Kidney tubule cell (primary cell): Measurements from ENCODE around the gene KCNG2.

Experiments
- DNase-seq: peaks from one replicate; pipeline ENCODE4 v3.0.0-alpha.2; 2018; ENCODE audit warnings: low spot score

KCNG2 gene

DNA sequence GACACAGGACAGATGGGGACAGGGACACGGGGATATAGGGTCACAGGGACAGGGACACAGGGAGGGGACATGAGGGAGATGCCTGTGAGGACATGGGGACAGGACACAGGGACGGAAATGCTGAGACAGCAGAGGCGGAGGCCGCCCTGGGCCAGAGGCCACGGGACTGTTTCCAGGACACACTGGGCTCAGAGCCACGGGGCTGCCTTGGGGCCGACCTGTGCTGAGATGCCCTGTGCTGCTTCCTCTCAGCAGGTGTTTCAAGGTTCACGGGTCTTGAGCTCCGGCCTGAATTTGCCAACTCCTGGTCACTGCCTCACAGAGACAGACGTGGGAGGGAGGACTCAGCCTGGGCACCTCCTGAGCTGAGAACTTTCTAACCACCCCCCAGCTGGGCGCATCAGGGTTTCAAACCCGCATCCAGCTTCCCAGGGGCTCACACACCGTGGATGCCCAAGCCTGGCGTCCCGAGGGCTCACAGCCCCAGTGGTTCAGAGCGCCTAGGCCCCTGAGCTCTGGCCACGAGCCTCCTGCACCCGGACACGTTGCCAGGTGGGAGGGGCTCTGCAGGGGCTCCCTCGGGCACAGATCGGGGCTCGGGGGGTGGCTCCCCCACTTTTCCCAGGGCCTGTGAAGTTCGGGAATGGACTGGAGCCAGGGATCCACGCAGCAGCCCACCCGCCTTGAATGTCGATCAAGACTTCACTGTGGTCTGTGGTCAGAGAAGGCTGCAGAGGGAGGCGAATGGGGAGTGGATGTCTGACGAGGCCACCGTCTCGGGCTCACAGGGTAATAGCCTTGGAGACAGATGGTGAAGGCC lies 89.7 kb downstream of the KCNG2 start:
- no peak for DNase-seq

DNA sequence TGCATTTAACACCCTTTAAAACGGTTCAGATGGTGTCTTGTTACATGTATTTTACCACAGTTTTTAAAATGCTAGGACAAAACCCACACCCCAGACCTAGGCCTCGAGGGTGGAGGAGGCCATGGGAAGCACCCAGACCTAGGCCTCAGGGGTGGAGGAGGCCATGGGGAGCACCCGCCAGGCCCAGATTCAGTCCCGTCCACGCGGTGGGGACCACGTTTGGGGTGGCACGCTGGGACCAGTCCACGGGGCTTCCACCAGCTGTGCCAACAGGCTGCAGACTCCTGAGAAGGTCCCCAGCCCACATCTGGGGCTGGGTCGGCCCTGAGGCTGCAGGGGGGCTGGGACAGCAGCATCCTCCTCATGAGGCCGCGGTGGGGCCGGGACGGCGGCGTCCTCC lies 90.3 kb downstream of the KCNG2 start:
- DNase-seq = no peak

DNA sequence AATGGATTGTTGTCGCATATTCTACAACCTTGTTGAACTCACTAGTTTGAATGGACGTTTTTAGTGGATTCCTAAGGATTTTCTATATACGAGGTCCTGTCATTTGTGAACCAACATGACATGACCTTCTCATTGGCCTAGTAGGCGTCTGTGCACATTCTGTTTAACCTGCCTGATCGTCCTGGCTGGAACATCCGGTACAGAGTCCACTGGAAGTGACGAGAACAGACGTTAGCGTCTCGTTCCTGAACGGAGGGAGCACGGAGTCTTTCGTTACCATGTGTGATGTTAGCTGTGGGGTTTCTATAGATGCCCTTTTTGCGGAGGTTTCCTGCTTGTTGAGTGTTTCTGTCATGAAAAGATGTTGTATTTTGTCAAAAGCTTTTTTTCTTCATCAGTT lies 91.8 kb downstream of the KCNG2 start:
- no peak for DNase-seq

DNA sequence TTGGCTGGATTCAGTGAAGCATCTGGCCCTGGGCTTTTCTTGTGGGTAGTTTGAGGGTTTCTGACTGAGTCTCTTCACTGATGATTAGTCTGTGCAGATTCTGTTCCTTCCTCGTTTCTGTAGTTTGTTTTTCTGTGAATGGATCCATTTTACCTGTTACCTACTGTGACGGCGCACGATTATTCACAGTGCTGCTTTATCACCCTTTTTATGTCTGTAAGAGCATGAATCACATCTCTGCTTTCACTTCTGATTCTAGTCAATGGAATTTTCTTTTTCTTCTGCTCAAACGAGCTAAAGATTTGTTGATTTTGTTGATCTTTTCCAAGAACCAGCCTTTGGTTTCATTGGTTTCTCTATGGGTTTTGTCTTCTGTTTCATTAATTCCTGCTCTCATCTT lies 92.9 kb downstream of the KCNG2 start:
- DNase-seq = no peak

DNA sequence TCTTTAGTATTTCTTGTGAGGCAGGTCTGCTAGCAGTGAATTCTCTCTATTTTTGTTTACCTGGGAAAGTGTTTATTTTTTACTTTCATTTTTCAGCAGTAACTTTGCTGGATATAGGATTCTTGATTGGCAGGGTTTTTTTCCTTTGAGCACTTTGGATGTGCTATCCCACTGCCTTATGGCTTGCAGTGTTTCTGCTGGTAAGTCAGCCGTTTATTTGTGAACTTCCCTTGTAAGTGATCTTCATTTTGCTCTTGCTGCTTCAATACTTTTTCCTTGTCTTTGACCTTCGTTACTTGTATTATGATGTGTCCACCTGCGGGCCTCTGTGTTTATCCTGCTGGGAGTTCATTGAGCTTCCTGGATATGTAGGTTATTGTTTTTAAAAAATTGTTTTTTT lies 99.0 kb downstream of the KCNG2 start:
- no peak for DNase-seq

DNA sequence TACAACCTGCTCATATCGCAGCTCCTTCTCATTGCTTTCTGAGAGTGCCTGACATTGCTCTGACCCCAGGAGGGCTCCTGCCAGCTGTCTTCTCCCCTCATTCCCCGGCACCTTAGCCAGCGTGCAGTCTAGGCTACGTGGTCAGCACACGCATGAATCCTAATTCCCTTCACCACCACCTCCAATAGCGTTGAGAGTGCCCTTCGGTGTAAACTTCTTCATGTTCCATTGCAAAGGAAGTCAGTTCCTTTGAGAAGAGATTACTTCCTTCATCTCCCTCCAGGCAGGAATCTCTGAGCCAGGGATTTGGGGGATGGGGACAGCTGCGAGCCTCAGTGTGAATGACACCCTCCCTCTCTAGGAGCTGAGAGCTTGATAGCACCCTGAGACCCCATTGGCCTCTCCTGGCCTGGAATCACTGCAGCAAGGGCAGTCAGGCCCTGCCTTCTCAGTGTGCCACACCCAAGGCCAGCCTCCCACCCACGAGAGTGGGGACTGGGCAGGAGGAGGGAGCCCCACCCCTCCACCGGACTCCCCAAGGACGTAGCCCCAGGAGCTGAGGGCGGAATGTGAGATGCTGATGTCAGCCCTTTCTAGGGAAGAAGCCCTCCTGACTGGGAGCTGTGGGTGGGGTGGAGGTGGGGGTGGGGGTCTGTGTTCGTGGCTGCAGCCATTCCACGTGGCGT lies 100.3 kb downstream of the KCNG2 start:
- DNase-seq = no peak

DNA sequence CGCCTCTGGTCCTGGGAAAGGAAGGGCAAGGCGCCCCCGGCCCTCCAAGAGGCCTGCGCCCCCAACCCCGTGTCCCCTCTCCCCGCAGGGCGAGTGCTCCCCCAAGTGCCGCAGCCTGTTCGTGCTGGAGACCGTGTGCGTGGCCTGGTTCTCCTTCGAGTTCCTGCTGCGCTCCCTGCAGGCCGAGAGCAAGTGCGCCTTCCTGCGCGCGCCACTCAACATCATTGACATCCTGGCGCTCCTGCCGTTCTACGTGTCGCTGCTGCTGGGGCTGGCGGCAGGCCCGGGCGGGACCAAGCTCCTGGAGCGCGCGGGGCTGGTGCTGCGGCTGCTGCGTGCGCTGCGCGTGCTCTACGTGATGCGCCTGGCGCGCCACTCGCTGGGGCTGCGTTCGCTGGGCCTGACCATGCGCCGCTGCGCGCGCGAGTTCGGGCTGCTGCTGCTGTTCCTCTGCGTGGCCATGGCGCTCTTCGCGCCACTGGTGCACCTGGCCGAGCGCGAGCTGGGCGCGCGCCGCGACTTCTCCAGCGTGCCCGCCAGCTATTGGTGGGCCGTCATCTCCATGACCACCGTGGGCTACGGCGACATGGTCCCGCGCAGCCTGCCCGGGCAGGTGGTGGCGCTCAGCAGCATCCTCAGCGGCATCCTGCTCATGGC lies 101.3 kb downstream of the KCNG2 start:
- no peak for DNase-seq

DNA sequence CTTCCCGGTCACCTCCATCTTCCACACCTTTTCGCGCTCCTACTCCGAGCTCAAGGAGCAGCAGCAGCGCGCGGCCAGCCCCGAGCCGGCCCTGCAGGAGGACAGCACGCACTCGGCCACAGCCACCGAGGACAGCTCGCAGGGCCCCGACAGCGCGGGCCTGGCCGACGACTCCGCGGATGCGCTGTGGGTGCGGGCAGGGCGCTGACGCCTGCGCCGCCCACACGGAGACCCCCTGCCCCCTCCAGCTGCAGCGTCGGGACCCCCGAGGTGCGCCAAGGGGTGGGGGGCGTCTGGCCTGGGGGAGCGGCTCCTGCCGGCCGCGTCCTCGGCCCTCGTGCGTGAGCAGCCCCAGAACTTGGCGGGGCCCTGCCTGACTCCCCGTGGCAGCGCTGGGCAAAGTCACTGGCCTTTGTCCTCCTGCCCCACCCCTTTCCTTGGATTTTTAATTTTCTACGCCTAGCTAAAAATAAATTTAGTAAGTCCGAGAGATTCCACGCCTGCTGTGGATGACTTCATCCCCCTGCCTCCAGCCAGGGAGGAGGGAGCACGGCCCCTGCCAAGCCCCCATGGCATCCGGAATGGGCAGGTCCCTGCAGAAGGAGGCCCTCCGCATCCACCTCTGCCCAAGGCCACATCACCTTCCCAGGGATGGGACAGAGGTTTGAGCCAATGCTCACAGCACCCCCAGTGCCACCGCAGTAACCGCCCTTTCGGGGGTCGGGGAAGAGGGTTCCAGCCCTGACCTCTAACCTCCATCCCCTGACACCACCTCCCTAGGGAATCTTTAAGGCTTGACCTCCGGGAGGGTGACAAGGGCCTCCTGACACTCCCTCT lies 102.1 kb downstream of the KCNG2 start:
- no peak for DNase-seq

DNA sequence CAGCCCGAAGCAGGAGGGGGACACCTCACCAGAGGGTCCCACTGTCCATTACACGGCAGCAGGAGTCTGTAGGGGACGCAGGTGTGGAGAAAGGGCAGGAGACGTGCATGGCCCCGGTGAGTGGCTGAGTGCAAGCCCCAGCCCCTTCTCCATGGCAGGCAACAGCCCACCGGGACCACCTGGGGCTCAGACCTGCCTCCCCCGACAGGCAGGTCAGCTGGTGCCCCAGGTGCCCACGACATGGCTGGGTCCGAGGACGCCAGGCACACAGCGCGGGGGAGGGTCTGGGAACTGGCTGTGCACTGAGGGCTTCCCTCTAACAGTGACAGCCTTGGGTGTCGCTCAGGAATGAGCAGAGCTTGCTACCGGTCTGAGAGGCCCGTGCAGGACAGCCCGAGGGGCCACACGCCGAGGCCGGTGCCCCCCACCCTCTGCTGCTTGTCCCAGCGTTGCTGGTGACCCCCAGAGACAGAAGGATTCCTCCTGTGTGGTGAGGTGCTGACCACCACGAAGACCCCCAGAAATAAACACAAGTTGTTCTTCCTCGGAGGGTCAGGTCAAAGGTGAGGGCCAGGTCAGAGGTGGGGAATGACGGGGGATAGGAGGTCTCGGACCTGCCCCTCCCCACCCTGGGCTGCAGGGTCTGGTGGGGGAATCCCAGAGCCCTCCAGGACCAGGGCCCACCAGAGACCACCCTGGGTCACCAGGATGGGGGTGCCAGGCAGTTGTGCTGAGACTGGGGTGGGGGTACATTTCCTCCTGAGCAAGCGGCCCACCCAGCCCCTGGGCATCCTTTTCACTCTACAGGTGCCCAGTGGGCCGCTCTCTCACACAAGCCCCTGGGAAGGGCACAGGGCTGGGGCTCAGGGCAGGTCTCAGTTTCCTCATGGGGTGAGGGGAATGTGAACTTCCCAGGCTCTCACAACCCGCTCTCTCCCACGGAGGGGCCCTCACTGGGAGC lies 103.2 kb downstream of the KCNG2 start:
- no peak for DNase-seq

DNA sequence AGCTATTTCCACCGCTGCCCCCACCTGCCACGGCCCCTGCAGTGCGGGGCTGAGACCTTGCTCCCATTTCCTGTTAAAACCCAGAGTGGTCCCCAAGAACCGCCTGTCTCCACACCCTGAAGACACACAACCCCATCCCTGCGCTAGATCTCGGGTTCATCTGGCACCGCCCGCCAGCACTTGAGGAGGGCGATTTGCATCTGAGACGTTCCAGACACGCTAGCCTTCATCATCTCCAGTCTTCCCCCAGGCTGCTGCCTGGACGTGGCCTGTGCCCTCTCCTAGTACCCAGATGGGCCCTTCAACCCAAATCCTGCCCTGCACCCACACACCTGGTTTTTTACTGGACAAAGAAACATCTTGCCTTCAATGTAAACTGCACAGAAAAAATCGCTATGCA lies 103.9 kb downstream of the KCNG2 start:
- DNase-seq = no peak

DNA sequence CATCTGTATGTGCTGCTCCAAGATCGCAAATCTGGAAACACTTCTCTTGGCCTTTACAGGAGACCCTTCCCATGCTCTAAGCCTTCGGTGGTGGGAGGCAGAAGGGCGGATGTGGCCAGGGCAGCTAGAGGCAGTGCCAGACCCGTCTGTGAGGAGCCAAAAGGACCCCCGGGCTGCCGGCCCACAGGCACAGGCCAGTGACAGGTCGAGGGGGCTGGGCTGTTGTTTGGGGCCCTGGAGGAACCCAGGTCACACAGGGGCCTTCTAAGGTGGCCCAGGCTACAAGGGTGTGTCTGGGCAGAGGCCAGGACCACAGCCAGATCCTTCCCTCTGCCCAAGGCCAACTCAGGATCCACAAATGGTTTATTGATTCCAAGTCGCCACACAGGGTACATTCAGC lies 104.3 kb downstream of the KCNG2 start:
- DNase-seq = no peak

DNA sequence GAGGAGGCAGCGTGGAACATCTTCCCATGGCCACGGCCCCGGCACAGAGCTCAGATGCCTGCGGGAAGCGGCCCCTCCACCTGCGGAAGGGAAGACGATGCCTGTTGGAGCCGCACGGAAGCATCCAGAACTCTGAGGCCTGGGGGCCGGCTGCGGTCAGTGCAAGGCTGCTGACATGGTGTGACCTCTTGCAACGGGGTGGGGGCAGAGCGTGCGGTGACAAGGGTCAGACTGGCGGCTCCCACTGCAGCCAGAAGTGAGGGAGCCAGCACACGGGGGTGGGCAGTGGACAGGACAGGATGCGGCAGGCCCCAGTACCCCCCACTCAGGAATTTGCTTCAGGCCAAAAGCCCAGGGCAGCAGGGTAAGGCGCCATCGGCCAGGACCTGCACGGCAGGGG lies 104.9 kb downstream of the KCNG2 start:
- DNase-seq = no peak

DNA sequence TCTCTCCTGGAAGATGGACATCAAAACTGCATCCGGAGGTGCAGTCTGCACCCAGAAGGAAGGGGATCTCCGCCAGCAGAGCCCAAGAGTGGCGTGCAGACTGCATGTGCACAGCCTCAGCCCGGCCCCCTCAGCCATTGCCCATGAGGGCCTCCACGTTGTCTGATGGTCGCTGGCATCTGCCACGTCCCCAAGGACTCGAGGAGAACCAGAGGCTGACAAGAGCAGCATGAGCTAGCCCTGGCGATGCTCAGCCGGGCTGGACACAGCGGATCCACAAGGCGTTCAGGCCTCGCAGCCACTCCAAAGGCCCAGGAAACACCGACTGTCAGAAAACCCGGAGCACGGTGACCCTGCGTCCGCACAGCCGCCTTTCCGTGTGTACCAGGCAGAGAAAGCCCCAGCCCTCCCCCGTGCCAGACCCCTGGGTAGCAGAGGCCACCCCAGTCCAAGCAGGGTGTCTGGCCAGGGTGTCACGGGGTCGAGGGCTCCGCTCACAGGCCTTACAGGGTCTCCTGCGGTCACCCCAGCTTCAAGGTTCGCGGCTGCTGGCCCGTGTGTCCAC lies 105.4 kb downstream of the KCNG2 start:
- no peak for DNase-seq

DNA sequence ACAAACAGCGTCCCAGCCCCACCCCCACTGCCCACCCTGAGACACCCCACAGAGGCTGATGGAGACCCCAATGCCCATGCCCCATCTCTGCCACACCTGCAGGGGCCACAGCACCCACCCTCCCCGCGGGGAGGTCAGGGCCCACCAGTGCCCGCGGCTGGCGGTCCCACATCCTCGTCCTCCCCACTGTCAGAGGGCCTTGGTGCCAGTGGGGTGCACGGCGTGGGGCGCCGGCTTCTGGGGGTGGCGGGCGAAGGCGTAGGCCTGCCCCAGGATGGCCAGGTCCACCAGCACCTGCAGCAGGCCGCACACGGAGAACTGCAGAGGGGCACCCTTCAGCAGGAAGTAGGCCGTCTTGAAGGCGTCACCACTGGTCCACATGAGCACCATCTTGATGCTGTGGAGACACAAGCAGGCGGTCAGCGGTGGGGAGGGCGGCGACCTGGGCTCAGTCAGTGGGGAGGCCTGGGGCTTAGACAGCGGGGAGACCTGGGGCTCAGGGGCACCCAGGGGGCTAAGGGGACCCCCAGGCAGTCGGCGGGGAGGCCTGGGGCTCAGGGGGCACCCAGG lies 106.1 kb downstream of the KCNG2 start:
- no peak for DNase-seq

DNA sequence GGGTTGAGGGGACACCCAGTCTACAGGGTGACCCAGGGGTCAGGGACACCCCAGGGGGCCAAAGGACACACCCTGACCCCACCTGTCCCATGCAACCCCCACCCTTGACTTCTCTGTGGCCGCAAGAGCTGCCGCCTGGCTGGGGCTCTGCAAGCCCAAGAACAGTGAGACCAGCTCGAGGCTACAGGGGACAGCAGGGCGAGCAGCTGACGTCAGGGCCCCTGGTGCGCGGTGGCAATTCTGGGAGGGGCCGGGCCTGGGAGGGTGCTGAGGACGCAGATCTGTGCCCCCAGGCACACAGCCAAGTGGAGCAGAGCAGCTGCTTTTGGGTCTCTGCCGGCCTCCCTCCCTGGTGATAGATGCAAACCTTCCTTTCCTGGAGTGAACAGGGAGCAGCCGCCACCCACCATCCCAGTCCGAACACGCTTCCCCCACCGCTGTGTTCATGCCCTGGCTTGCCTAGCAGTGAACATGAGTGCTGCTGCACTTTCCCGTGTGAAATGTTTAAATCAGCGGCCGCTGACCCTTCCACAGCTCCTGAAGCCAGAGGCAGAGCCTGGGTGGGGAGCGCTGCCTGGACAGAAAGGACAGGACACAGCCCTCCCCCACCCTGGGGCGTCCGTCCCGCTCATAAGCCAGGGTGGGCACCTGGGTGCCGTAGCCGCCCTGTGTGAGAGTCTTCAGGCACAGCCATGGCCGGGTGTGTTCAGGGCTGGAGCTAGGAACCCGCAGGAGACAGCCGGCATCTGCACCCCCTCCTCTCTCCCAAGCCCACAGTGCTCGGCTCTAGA lies 106.8 kb downstream of the KCNG2 start:
- no peak for DNase-seq

DNA sequence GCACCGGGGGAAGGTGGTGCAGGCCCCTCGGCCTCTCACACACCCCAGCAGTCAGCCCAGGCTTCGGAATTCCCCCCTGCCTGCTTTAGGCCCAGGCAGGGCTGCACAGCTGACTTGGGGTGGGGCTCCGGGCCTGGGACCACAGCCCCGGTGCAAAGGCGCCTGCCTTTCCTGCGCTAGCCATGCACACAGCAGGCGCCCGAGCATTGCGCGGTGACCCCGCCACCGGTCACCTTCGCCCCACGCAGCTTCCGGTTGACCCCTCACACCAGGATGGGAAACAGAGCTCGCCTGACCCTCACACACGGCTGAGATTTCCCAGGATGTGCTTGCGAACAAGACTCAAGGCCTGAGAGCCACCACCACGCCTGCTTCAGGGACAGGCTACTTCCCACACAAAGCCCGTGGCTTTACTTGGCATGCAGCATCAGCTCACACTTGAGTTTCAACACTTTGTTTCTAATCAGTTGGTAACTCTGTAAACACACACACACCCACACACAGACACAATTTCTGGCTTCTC lies 107.7 kb downstream of the KCNG2 start:
- no peak for DNase-seq

DNA sequence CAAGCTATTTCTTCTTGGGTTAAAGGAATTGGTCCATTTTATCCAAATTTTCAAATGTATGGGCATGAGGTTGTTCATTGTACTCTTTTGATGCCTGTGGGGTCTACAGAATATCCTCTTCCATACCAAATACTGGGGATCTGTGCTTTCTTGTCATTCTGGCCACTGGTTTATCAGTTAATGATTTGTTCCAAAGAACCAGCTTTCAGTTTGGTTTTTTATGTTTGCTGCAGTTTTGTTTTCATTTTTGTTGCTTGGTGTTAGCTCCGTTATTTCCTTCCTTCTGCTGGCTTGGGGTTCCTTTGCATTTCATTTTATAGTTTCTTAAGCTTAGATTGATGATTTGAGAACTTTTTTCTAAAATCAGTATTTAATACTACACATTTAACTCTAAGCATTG lies 108.3 kb downstream of the KCNG2 start:
- DNase-seq = no peak

DNA sequence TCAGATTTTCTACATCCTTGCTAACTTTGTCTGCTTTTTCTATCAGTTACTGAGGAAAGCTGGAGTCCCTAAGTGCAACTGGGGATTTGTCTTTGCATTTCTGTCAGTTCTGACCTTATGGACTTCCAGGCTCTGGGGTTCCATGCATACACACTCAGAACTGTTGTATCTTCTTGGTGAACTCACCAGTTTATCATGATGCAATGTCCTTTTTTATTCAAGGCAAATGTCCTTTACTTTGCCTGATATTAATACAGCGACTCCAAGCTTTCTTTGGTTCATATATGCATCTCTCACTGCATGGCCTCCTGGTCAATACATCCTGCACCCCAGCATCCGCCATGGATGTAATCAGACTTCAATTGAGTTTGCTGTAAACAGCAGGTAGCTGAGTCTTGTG lies 109.0 kb downstream of the KCNG2 start:
- DNase-seq = no peak

DNA sequence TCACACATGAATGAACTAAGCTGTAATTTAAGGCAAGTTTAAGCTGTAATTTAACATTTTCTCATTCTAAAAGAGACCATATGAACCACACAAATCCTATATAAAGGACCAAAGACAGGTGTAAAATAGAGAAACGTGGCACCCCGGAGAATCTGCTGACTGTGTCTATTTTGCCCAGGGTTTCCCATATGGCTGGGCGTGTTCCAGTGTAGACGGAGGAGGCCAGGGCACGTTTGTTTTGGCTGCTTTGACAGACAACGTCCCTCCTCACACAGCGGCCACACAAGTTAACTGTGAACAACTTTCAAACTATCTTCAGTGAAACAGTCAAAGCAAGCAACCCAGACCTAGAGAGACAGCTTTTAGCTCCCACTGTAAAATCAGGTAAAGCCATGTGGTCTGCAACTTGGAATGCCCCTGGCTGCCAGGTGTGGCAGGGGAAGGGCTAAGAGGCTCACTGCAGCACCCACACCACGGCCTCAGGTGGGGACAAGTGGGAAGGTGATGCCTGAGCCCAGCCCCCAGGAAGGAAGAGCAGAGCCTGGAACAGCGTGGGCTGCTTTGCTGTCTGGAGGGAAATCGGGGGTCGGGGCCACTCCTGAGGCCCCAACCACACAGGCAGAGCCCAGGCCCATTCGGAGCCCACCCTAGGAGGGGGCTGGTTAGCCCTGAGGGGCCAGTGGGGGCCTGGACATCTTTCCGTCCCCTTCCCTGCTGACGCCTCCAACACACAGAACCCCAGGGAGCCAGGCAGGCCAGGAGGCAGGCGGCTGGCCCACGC lies 113.0 kb downstream of the KCNG2 start:
- no peak for DNase-seq
